CD14-positive monocyte (primary cell): Measurements from ENCODE around the gene BMPR1B. TPM values are rescaled to one million over a fixed set of nuclear protein-coding genes. Genes with fewer than 3 reads are reported as not detected.

Source experiments
- DNase-seq, 3 donors: peaks; one replicate each; pipeline ENCODE4 v3.0.0-alpha.2; 2011 to 2022
- H2AFZ ChIP-seq: 2 replicates; pipeline ENCODE4 v1.6.0; 2012; ENCODE audit warnings: mild to moderate bottlenecking, low read depth, low read length, inconsistent platforms; ENCODE audit not compliant: insufficient read depth, poor library complexity, severe bottlenecking
- H3K27ac ChIP-seq, 2 donors: 1 replicate in 1 of 2; 2 replicates in 1 of 2; pipeline ENCODE4 v1.5.1; 2012 to 2013; ENCODE audit warnings: low read length in 2 of 2, control low read depth in 1 of 2, inconsistent platforms in 1 of 2, low read depth in 1 of 2, mild to moderate bottlenecking in 1 of 2
- H3K27me3 ChIP-seq, 2 donors: one replicate each; pipeline versions ENCODE4 v1.6.0 to v1.6.1; 2011 to 2013; ENCODE audit warnings: low read length in 2 of 2; ENCODE audit not compliant: control insufficient read depth in 2 of 2, insufficient read depth in 2 of 2
- H3K36me3 ChIP-seq, 2 donors: replicated peaks in 1 of 2; 1 replicate in 1 of 2; 2 replicates in 1 of 2; pipeline versions ENCODE4 v1.5.1 to v1.6.1; 2012 to 2013; ENCODE audit warnings: low read length in 2 of 2, control low read depth in 1 of 2, inconsistent platforms in 1 of 2, mild to moderate bottlenecking in 1 of 2; ENCODE audit not compliant: insufficient read depth in 2 of 2, control insufficient read depth in 1 of 2
- H3K4me1 ChIP-seq, 2 donors: 1 replicate in 1 of 2; 2 replicates in 1 of 2; pipeline versions ENCODE4 v1.5.1 to v1.6.1; 2012 to 2013; ENCODE audit warnings: low read length in 2 of 2, control low read depth in 1 of 2, inconsistent platforms in 1 of 2, mild to moderate bottlenecking in 1 of 2, moderate library complexity in 1 of 2; ENCODE audit not compliant: insufficient read depth in 2 of 2, control insufficient read depth in 1 of 2
- H3K4me2 ChIP-seq: replicated peaks from 2 replicates; pipeline ENCODE3; 2012; ENCODE audit warnings: low read length, moderate library complexity, mild to moderate bottlenecking; ENCODE audit not compliant: poor library complexity, severe bottlenecking; ENCODE audit errors: extremely low read depth
- H3K4me3 ChIP-seq, 3 experiments: fragments of 200-600 bp in 1 of 3; sonication (generic) in 1 of 3; replicated peaks in 1 of 3; 1 replicate in 2 of 3; 2 replicates in 1 of 3; pipeline ENCODE4 v1.5.1; 2011 to 2013; ENCODE audit warnings: low read length in 3 of 3, mild to moderate bottlenecking in 3 of 3, control low read depth in 2 of 3, low read depth in 2 of 3, inconsistent platforms in 1 of 3, moderate library complexity in 1 of 3
- H3K79me2 ChIP-seq: 2 replicates; pipeline ENCODE4 v1.6.0; 2012; ENCODE audit warnings: mild to moderate bottlenecking, control low read depth, inconsistent platforms, low read length, moderate library complexity; ENCODE audit not compliant: insufficient read depth
- H3K9ac ChIP-seq: 2 replicates; pipeline ENCODE4 v1.6.0; 2017; ENCODE audit warnings: low read length, mild to moderate bottlenecking; ENCODE audit not compliant: insufficient read depth, poor library complexity, severe bottlenecking
- H3K9me3 ChIP-seq, 2 donors: replicated peaks in 1 of 2; 1 replicate in 1 of 2; 2 replicates in 1 of 2; pipeline versions ENCODE4 v1.5.1 to v1.6.1; 2012 to 2013; ENCODE audit warnings: low read length in 2 of 2, control low read depth in 1 of 2; ENCODE audit not compliant: control insufficient read depth in 1 of 2, insufficient read depth in 1 of 2
- H4K20me1 ChIP-seq: 2 replicates; pipeline ENCODE4 v1.6.0; 2012; ENCODE audit warnings: mild to moderate bottlenecking, low read length, control low read depth, moderate library complexity; ENCODE audit not compliant: insufficient read depth
- H3K27ac Mint-ChIP-seq, 7 donors: one replicate each; pipeline ENCODE4 v1.8.0; 2020; ENCODE audit warnings: mild to moderate bottlenecking in 7 of 7, mixed read lengths in 7 of 7, moderate library complexity in 6 of 7, inconsistent platforms in 2 of 7
- H3K27me3 Mint-ChIP-seq, 3 donors: one replicate each; pipeline ENCODE4 v1.8.0; 2021 to 2022; ENCODE audit warnings: low read depth in 3 of 3, mild to moderate bottlenecking in 3 of 3, mixed read lengths in 3 of 3, moderate library complexity in 3 of 3, inconsistent platforms in 1 of 3
- H3K36me3 Mint-ChIP-seq, 2 donors: one replicate each; pipeline ENCODE4 v1.8.0; 2020; ENCODE audit warnings: mixed read lengths in 2 of 2, inconsistent platforms in 1 of 2, mild to moderate bottlenecking in 1 of 2
- H3K4me1 Mint-ChIP-seq: one replicate; pipeline ENCODE4 v1.8.0; 2020; ENCODE audit warnings: mild to moderate bottlenecking, mixed read lengths
- H3K4me3 Mint-ChIP-seq, 2 donors: one replicate each; pipeline ENCODE4 v1.8.0; 2020; ENCODE audit warnings: mild to moderate bottlenecking in 2 of 2, mixed read lengths in 2 of 2, moderate library complexity in 1 of 2
- H3K9me3 Mint-ChIP-seq, 7 donors: one replicate each; pipeline ENCODE4 v1.8.0; 2020 to 2022; ENCODE audit warnings: mixed read lengths in 7 of 7, mild to moderate bottlenecking in 6 of 7, moderate library complexity in 6 of 7, inconsistent platforms in 2 of 7
- WGBS: methylation state at CpG from one replicate; pipeline ENCODE4 v1.1.5; 2013; ENCODE audit warnings: missing lambda C conversion rate; ENCODE audit not compliant: insufficient coverage; 5-methylcytosine and 5-hydroxymethylcytosine counted together
- intact Hi-C, 2 donors: fragments of 100-400 bp; cut with micrococcal nuclease; formaldehyde crosslinking; loops; one replicate each; pipeline versions ENCODE4 v1.15.0 to v1.15.1; 2023
- polyA plus RNA-seq, 3 donors: library from polyadenylated mRNA; depleted of rRNA in 1 of 3; unstranded in 2 of 3; stranded (reverse) in 1 of 3; fragments of 300-500 nt in 2 of 3; fragments of >200 nt in 1 of 3; fragmentation: Illumina TruSeq in 2 of 3; gene quantifications; 1 replicate in 2 of 3; 2 replicates in 1 of 3; pipeline ENCODE4 v1.2.3, GENCODE V29; 2012 to 2021
- TF ChIP-seq, protein P1 (sequence below): fragments of 200-600 bp; IDR thresholded peaks from one replicate; pipeline ENCODE4 v1.8.0; 2022; ENCODE audit warnings: antibody characterized with exemption, mild to moderate bottlenecking

Gene BMPR1B
- polyA plus RNA-seq, 3 donors = not detected

DNA sequence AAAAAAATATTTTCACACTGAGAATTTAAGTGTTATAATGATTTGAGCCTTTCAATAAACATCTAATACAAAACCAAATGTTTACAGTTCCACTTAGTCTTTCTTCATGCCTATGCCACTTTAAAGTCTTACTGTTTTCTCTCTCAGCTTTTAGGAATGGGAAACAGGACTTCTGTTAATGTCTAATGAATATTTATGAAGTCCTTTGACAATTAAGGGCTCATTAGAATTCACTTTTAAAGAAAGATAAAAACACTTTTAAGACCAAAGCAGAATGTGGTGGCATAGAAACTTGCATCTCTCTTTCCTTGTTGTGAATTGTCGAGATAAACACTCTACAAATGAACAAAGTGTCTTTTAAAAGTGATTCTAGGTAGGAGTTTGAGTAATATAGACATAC is 315.9 kb downstream of the BMPR1B start:
- Histone ChIP-seq H3K4me2 (no peak overlapping the region), H3K4me1 (no peaks in the 10 kb centered on the region), H3K27me3 (no peaks in the 10 kb centered on the region), H3K9ac (no peak overlapping the region), H3K79me2 (no peaks in the 10 kb centered on the region), H3K36me3 (no peaks in the 10 kb centered on the region), H3K27ac (no peak overlapping the region), H3K4me3 (no peak overlapping the region), H4K20me1 (no peaks in the 10 kb centered on the region), H3K9me3 (no peaks in the 10 kb centered on the region), H2AFZ (no peak overlapping the region)
- no CpG with 5 or more reads among the region's 1 CpG for WGBS
- H3K36me3 Mint-ChIP-seq = no peaks in the 10 kb centered on the region
- DNase-seq = no peak
- H3K27ac Mint-ChIP-seq = no peak overlapping the region
- peaks cover 0 to 8% (median 5%) of the 10 kb centered on the region in 7 donors for H3K9me3 Mint-ChIP-seq
- H3K4me1 Mint-ChIP-seq = no peaks in the 10 kb centered on the region
- peaks cover 0 to under 1% (median 0%) of the 10 kb centered on the region in 3 donors for H3K27me3 Mint-ChIP-seq
- TF ChIP-seq, protein P1, sequence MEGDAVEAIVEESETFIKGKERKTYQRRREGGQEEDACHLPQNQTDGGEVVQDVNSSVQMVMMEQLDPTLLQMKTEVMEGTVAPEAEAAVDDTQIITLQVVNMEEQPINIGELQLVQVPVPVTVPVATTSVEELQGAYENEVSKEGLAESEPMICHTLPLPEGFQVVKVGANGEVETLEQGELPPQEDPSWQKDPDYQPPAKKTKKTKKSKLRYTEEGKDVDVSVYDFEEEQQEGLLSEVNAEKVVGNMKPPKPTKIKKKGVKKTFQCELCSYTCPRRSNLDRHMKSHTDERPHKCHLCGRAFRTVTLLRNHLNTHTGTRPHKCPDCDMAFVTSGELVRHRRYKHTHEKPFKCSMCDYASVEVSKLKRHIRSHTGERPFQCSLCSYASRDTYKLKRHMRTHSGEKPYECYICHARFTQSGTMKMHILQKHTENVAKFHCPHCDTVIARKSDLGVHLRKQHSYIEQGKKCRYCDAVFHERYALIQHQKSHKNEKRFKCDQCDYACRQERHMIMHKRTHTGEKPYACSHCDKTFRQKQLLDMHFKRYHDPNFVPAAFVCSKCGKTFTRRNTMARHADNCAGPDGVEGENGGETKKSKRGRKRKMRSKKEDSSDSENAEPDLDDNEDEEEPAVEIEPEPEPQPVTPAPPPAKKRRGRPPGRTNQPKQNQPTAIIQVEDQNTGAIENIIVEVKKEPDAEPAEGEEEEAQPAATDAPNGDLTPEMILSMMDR = no peak
- no peak overlapping the region for H3K4me3 Mint-ChIP-seq
- intact Hi-C loops = no loop called here

DNA sequence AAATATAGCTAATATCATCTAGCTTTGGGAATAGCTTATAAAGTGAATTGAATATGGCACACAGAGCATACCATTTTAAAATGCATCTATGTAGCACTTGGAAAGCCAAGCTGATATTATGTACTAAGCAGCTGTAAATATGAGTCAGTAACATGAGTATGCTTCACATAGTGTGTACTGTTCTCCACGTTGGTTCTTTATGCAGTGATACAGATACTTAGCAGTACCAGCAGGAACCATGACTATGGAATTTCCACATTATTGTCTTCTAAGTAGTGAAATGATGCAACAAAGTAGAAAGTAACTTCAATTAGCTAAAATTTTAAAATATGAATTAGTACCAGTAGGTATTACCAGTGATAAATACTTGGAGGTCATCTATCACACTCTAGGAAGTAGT is 320.1 kb downstream of the BMPR1B start:
- Histone ChIP-seq H4K20me1 (no peaks in the 10 kb centered on the region), H3K9me3 (no peaks in the 10 kb centered on the region), H3K27me3 (no peaks in the 10 kb centered on the region), H3K36me3 (no peaks in the 10 kb centered on the region), H3K9ac (no peak overlapping the region), H3K4me1 (no peaks in the 10 kb centered on the region), H3K27ac (no peak overlapping the region), H2AFZ (no peak overlapping the region), H3K4me3 (no peak overlapping the region), H3K4me2 (no peak overlapping the region), H3K79me2 (no peaks in the 10 kb centered on the region)
- Mint-ChIP-seq H3K27ac (no peak overlapping the region), H3K4me1 (no peaks in the 10 kb centered on the region), H3K27me3 (peaks cover 0 to 1% (median 0%) of the 10 kb centered on the region in 3 donors), H3K4me3 (no peak overlapping the region), H3K9me3 (peaks cover 0 to 2% (median 0%) of the 10 kb centered on the region in 7 donors), H3K36me3 (no peaks in the 10 kb centered on the region)
- no peak for DNase-seq
- WGBS = no CpG with 5 or more reads among the region's 1 CpG
- intact Hi-C loops = no loop called here
- TF ChIP-seq, protein P1 = no peak
